Left cardiac atrium (tissue), 4 donors: ENCODE data around the gene CACNA1G. TPM values are rescaled to one million over a fixed set of nuclear protein-coding genes. Genes with fewer than 3 reads are reported as not detected.

ENCODE experiments used
- ATAC-seq, 2 donors: fragments of 200-7000 bp; cut with Tn5 transposase; one replicate each; pipeline ENCODE4 v1.9.1; 2020; ENCODE audit warnings: mild to moderate bottlenecking in 2 of 2, moderate library complexity in 2 of 2
- DNase-seq: peaks from one replicate; pipeline ENCODE4 v3.0.0-alpha.2; 2020
- intact Hi-C, 2 donors: fragments of 100-400 bp; cut with DNase I; formaldehyde crosslinking; loops; one replicate each; pipeline versions ENCODE4 v1.14.1 to v1.15.1; 2022 to 2023
- total RNA-seq, 2 donors: library from RNA; stranded (reverse); fragmentation: NEBNext Ultra II Directional; extraction: Animal tissue kit (Norgen Biotek cat#: 25700); gene quantifications; one replicate each; pipeline ENCODE4 v1.2.1, GENCODE V29; 2021
- donor health status: DM: no; HTN: yes; CAD: no.
- donor health status: DM: no; HTN: yes; CAD: no; lungs with severe emphysema.
- donor health status: DM: yes; HTN: yes; CAD: no.
- donor health status: Dilated cardiomyopathy.

CACNA1G gene
- total RNA-seq, 2 donors from 2014 or later, result 5.7 to 6.9 TPM

- intact Hi-C loops, result loop anchor here (2.0 to 5.0 kb wide), 3 partner anchors 44 to 64 kb away; no protein-coding TSS in a partner anchor
- DNase-seq, result no peak
- ATAC-seq, result no peak
These were observed 73.2 kb downstream of the CACNA1G start for GRCh38 chr17:50633683-50634082.

GRCh38 chr17:50634224-50634914 is 73.9 kb downstream of the CACNA1G start, which contains the start of gene ABCC3:
Gene ABCC3 (plus strand): TSS chr17:50634881. CDS start chr17:50634937, 56 bp downstream.
- peak; percentile 66 for DNase-seq
- intact Hi-C loops, result loop anchor here (5.0 kb wide), 2 partner anchors 43 to 63 kb away; no protein-coding TSS in a partner anchor
- peak; percentile 61 to 64 for ATAC-seq

GRCh38 chr17:50634915-50635731 is 74.6 kb downstream of the CACNA1G start:
- peak; percentile 4 to 11 for ATAC-seq
- intact Hi-C loops, result loop anchor here (5.0 kb wide), 2 partner anchors 42 to 62 kb away; no protein-coding TSS in a partner anchor
- DNase-seq, result no peak

GRCh38 chr17:50635732-50635981 is 75.1 kb downstream of the CACNA1G start:
- intact Hi-C loops, result no loop called here
- DNase-seq, result no peak
- ATAC-seq, result no peak

- ATAC-seq (no peak), DNase-seq (no peak)
- intact Hi-C loops, result no loop called here
These were observed 75.7 kb downstream of the CACNA1G start for GRCh38 chr17:50635982-50636803.

- intact Hi-C loops, result no loop called here
- ATAC-seq, result no peak
- DNase-seq, result no peak
These were observed 76.3 kb downstream of the CACNA1G start for GRCh38 chr17:50636804-50637195.

- ATAC-seq, result no peak
- DNase-seq, result no peak
These were observed 77.5 kb downstream of the CACNA1G start for GRCh38 chr17:50637829-50638605.

GRCh38 chr17:50638606-50638965 is 78.1 kb downstream of the CACNA1G start:
- no peak for ATAC-seq
- intact Hi-C loops, result no loop called here
- DNase-seq, result no peak

More at GRCh38 chr17:50637829-50638605, 77.5 kb downstream of the CACNA1G start:
- intact Hi-C loops, result no loop called here

GRCh38 chr17:50638966-50639713 is 78.6 kb downstream of the CACNA1G start:
- ATAC-seq, result peak; percentile 83
- peak; percentile 95 for DNase-seq
- intact Hi-C loops, result no loop called here

GRCh38 chr17:50640686-50641351 is 80.3 kb downstream of the CACNA1G start:
- ATAC-seq (peak in 1 of 2 donors; percentile 39), DNase-seq (no peak)
- intact Hi-C loops, result no loop called here

GRCh38 chr17:50641357-50641756 is 80.8 kb downstream of the CACNA1G start:
- intact Hi-C loops, result no loop called here
- DNase-seq (no peak), ATAC-seq (no peak)

- ATAC-seq, result no peak
- intact Hi-C loops, result no loop called here
- DNase-seq, result no peak
These were observed 81.7 kb downstream of the CACNA1G start for GRCh38 chr17:50642071-50642721.

- DNase-seq (no peak), ATAC-seq (no peak)
- intact Hi-C loops, result no loop called here
These were observed 82.5 kb downstream of the CACNA1G start for GRCh38 chr17:50642722-50643656.

- DNase-seq, result no peak
- no peak for ATAC-seq
- intact Hi-C loops, result no loop called here
These were observed 85.5 kb downstream of the CACNA1G start for GRCh38 chr17:50645748-50646682.

GRCh38 chr17:50647187-50647586 is 86.7 kb downstream of the CACNA1G start:
- intact Hi-C loops, result no loop called here
- no peak for DNase-seq
- no peak for ATAC-seq
